HepG2 (cell line): ENCODE results near the gene SRSF4. TPM values are rescaled to one million over a fixed set of nuclear protein-coding genes. Genes with fewer than 3 reads are reported as not detected.
A peak's percentile ranks its signal among the peaks of the same experiment; 100 is the strongest.

Source experiments
- ARNT ChIP-seq: fragments of 450-650 bp; IDR thresholded peaks from 2 replicates; pipeline ENCODE4 v1.6.1; 2017
- ARNT2 ChIP-seq: sonication (generic); formaldehyde crosslinking; IDR thresholded peaks from 2 replicates; pipeline ENCODE4 v1.8.0; 2022; ENCODE audit warnings: mild to moderate bottlenecking, low read depth, missing genetic modification reagents, moderate library complexity
- BCL6 ChIP-seq: IDR thresholded peaks from 2 replicates; pipeline ENCODE4 v1.6.1; 2016; ENCODE audit warnings: missing genetic modification reagents, missing compliant biosample characterization
- CBFB ChIP-seq: sonication (generic); formaldehyde crosslinking; IDR thresholded peaks from 2 replicates; pipeline ENCODE4 v1.4.0; 2020; ENCODE audit warnings: missing genetic modification reagents
- CHCHD3 ChIP-seq: sonication (generic); formaldehyde crosslinking; IDR thresholded peaks from 2 replicates; pipeline ENCODE4 v1.8.0; 2022; ENCODE audit warnings: mild to moderate bottlenecking, missing genetic modification reagents, moderate library complexity
- ELF3 ChIP-seq: IDR thresholded peaks from 2 replicates; pipeline ENCODE4 v1.6.1; 2016; ENCODE audit warnings: missing genetic modification reagents, missing compliant biosample characterization
- HOXA5 ChIP-seq: sonication (generic); formaldehyde crosslinking; IDR thresholded peaks from 2 replicates; pipeline ENCODE4 v1.4.0; 2020; ENCODE audit warnings: missing genetic modification reagents
- IRF2 ChIP-seq: IDR thresholded peaks from 2 replicates; pipeline ENCODE4 v1.6.1; 2018; ENCODE audit warnings: missing genetic modification reagents, missing compliant biosample characterization
- MED8 ChIP-seq: sonication (generic); formaldehyde crosslinking; IDR thresholded peaks from 2 replicates; pipeline ENCODE4 v1.8.1; 2023; ENCODE audit warnings: mild to moderate bottlenecking, missing genetic modification reagents; ENCODE audit not compliant: insufficient replicate concordance
- MTF1 ChIP-seq: sonication (generic); formaldehyde crosslinking; IDR thresholded peaks from 2 replicates; pipeline ENCODE4 v1.5.0; 2020; ENCODE audit warnings: missing genetic modification reagents
- MYNN ChIP-seq: sonication (generic); formaldehyde crosslinking; IDR thresholded peaks from 2 replicates; pipeline ENCODE4 v1.4.0; 2020; ENCODE audit warnings: mild to moderate bottlenecking, low read depth, missing genetic modification reagents
- NFKBIZ ChIP-seq: IDR thresholded peaks from 2 replicates; pipeline ENCODE4 v1.6.1; 2018; ENCODE audit warnings: missing genetic modification reagents, missing compliant biosample characterization
- PATZ1 ChIP-seq: sonication (generic); formaldehyde crosslinking; IDR thresholded peaks from 2 replicates; pipeline ENCODE4 v1.4.0; 2020; ENCODE audit warnings: missing genetic modification reagents
- RAD51 ChIP-seq: fragments of 450-650 bp; IDR thresholded peaks from 2 replicates; pipeline ENCODE4 v1.6.1; 2016; ENCODE audit warnings: borderline replicate concordance
- STAT5B ChIP-seq: sonication (generic); formaldehyde crosslinking; IDR thresholded peaks from 2 replicates; pipeline ENCODE4 v1.4.0; 2020; ENCODE audit warnings: missing genetic modification reagents
- SUZ12 ChIP-seq: fragments of 150-350 bp; IDR thresholded peaks from 2 replicates; pipeline ENCODE4 v1.6.1; 2014; ENCODE audit warnings: low read depth, low read length
- TCF12 ChIP-seq, 2 experiments: fragments of 450-650 bp in 1 of 2; sonication (generic) in 1 of 2; formaldehyde crosslinking in 1 of 2; IDR thresholded peaks; 2 replicates each; pipeline versions ENCODE4 v1.6.1 to v1.8.0; 2017 to 2022; ENCODE audit warnings: antibody characterized with exemption in 1 of 2, mild to moderate bottlenecking in 1 of 2, missing genetic modification reagents in 1 of 2, moderate library complexity in 1 of 2
- U2AF2 ChIP-seq: fragments of 200-400 bp; formaldehyde crosslinking; IDR thresholded peaks from 2 replicates; pipeline ENCODE4 v1.6.1; 2017; ENCODE audit warnings: low read depth, mild to moderate bottlenecking, low read length
- YEATS2 ChIP-seq: sonication (generic); formaldehyde crosslinking; IDR thresholded peaks from 2 replicates; pipeline ENCODE4 v1.4.0; 2020; ENCODE audit warnings: missing genetic modification reagents, borderline replicate concordance
- ZNF136 ChIP-seq: sonication (generic); formaldehyde crosslinking; IDR thresholded peaks from 2 replicates; pipeline ENCODE4 v1.8.1; 2022; ENCODE audit warnings: low read depth, mild to moderate bottlenecking, moderate library complexity, missing genetic modification reagents
- ZNF260 ChIP-seq: sonication (generic); formaldehyde crosslinking; IDR thresholded peaks from 2 replicates; pipeline ENCODE4 v1.4.0; 2020; ENCODE audit warnings: missing genetic modification reagents, low read depth, mild to moderate bottlenecking, borderline replicate concordance
- ZNF576 ChIP-seq: sonication (generic); formaldehyde crosslinking; IDR thresholded peaks from 2 replicates; pipeline ENCODE4 v1.4.0; 2020; ENCODE audit warnings: mild to moderate bottlenecking, missing genetic modification reagents
- ZNF781 ChIP-seq: sonication (generic); formaldehyde crosslinking; IDR thresholded peaks from 2 replicates; pipeline ENCODE4 v1.5.1; 2020; ENCODE audit warnings: borderline replicate concordance, mild to moderate bottlenecking, missing genetic modification reagents; ENCODE audit errors: not compliant biosample characterization
- ZNF839 ChIP-seq: sonication (generic); formaldehyde crosslinking; IDR thresholded peaks from 2 replicates; pipeline ENCODE4 v1.4.0; 2020; ENCODE audit warnings: missing genetic modification reagents, mild to moderate bottlenecking, borderline replicate concordance
- ZSCAN22 ChIP-seq: sonication (generic); formaldehyde crosslinking; IDR thresholded peaks from 2 replicates; pipeline ENCODE4 v1.4.0; 2020; ENCODE audit warnings: mild to moderate bottlenecking, missing genetic modification reagents
- polyA plus RNA-seq, 8 experiments: library from polyadenylated mRNA; depleted of rRNA in 3 of 8; stranded (reverse) in 7 of 8; unstranded in 1 of 8; fragments of >200 nt; fragmentation: Illumina TruSeq in 4 of 8; extraction: Trizol in 4 of 8; gene quantifications; 2 replicates each; pipeline versions ENCODE4 v1.2.1 to v1.2.3, GENCODE V29; 2011 to 2016; ENCODE audit warnings: low read depth in 4 of 8, missing spikeins in 1 of 8, mixed read lengths in 1 of 8; ENCODE audit not compliant: insufficient read depth in 1 of 8
- total RNA-seq, 5 experiments: library from RNA; depleted of rRNA; stranded (reverse); fragments of >200 nt; fragmentation: Illumina TruSeq; extraction: Trizol; gene quantifications; 2 replicates each; pipeline ENCODE4 v1.2.3, GENCODE V29; 2016; ENCODE audit warnings: low read depth in 1 of 5
- TF ChIP-seq, protein P1 (sequence below): sonication (generic); formaldehyde crosslinking; IDR thresholded peaks from 2 replicates; pipeline ENCODE4 v1.4.0; 2020; ENCODE audit warnings: missing genetic modification reagents
- TF ChIP-seq, protein P2 (sequence below): sonication (generic); formaldehyde crosslinking; IDR thresholded peaks from 2 replicates; pipeline ENCODE4 v1.8.0; 2022; ENCODE audit warnings: mild to moderate bottlenecking, missing genetic modification reagents, moderate library complexity

SRSF4 gene
- total and polyA plus RNA-seq, 2 of the 13 experiments (the other 11 are each of a cell fraction or from before 2014, with no cell fraction given) = 37.7 to 50.9 TPM

- TF ChIP-seq, protein P1, sequence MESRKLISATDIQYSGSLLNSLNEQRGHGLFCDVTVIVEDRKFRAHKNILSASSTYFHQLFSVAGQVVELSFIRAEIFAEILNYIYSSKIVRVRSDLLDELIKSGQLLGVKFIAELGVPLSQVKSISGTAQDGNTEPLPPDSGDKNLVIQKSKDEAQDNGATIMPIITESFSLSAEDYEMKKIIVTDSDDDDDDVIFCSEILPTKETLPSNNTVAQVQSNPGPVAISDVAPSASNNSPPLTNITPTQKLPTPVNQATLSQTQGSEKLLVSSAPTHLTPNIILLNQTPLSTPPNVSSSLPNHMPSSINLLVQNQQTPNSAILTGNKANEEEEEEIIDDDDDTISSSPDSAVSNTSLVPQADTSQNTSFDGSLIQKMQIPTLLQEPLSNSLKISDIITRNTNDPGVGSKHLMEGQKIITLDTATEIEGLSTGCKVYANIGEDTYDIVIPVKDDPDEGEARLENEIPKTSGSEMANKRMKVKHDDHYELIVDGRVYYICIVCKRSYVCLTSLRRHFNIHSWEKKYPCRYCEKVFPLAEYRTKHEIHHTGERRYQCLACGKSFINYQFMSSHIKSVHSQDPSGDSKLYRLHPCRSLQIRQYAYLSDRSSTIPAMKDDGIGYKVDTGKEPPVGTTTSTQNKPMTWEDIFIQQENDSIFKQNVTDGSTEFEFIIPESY (CRISPR knock-in tag) = peak; percentile 61
- TF ChIP-seq IRF2 (peak; percentile 79), ZNF136 (CRISPR knock-in tag) (peak; percentile 78; the same call in 1 of the 2 replicates), ZNF576 (no peak), MYNN (CRISPR knock-in tag) (no peak), CHCHD3 (CRISPR knock-in tag) (no peak), NFKBIZ (peak; percentile 30; the same call in 1 of the 2 replicates), ARNT (no peak), CBFB (CRISPR knock-in tag) (peak; percentile 91), STAT5B (CRISPR knock-in tag) (no peak), PATZ1 (CRISPR knock-in tag) (peak; percentile 84), RAD51 (no peak), ZNF781 (CRISPR knock-in tag) (peak; percentile 64), MTF1 (no peak), ARNT2 (peak; percentile 89), ELF3 (peak; percentile 95), SUZ12 (no peak), U2AF2 (no peak), BCL6 (CRISPR knock-in tag) (peak; percentile 48; the same call in 1 of the 2 replicates), ZSCAN22 (no peak), ZNF839 (CRISPR knock-in tag) (no peak), ZNF260 (CRISPR knock-in tag) (no peak), TCF12 (IDR thresholded peaks at IDR 0.05) (no peak), TCF12 (CRISPR knock-in tag; IDR thresholded peaks at IDR 0.05) (no peak; the same call in 1 of the 2 replicates), MED8 (peak; percentile 30), YEATS2 (CRISPR knock-in tag) (peak; percentile 57), HOXA5 (CRISPR knock-in tag) (no peak; the same call in 1 of the 2 replicates)
- TF ChIP-seq, protein P2, sequence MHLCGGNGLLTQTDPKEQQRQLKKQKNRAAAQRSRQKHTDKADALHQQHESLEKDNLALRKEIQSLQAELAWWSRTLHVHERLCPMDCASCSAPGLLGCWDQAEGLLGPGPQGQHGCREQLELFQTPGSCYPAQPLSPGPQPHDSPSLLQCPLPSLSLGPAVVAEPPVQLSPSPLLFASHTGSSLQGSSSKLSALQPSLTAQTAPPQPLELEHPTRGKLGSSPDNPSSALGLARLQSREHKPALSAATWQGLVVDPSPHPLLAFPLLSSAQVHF (CRISPR knock-in tag) = no peak
These were observed at the start of gene SRSF4 (continued) for GRCh38 chr1:29181413-29182225.
